B cell (primary cell): ENCODE results near the gene MAPK7. TPM values are rescaled to one million over a fixed set of nuclear protein-coding genes. Genes with fewer than 3 reads are reported as not detected.

Experiments
- ATAC-seq: fragments of 200-7000 bp; cut with Tn5 transposase; one replicate; pipeline ENCODE4 v1.10.0; 2021; ENCODE audit warnings: low read depth, mild to moderate bottlenecking, moderate number of reproducible peaks, moderate library complexity
- CTCF ChIA-PET: fragments of 350-600 bp; sonication (Branson Sonifier 250); formaldehyde crosslinking; loops from one replicate; lab custom pipeline; 2021; ENCODE audit warnings: antibody characterized with exemption, inconsistent platforms; lab: Charles Lee
- POLR2A ChIA-PET: fragments of 350-600 bp; sonication (Branson Sonifier 250); formaldehyde crosslinking; loops from one replicate; lab custom pipeline; 2021; ENCODE audit warnings: antibody characterized with exemption; lab: Charles Lee
- DNase-seq: peaks from one replicate; pipeline ENCODE4 v3.0.0; 2013
- H2AFZ ChIP-seq: 2 replicates; pipeline ENCODE4 v1.6.1; 2012; ENCODE audit warnings: mild to moderate bottlenecking, low read depth, low read length; ENCODE audit not compliant: insufficient read depth, poor library complexity, severe bottlenecking
- H3K27ac ChIP-seq, 2 donors: 1 replicate in 1 of 2; 2 replicates in 1 of 2; pipeline ENCODE4 v1.5.1; 2012 to 2013; ENCODE audit warnings: low read length in 2 of 2, mild to moderate bottlenecking in 2 of 2, moderate library complexity in 1 of 2
- H3K27me3 ChIP-seq, 4 experiments: fragments of 200-600 bp in 1 of 4; sonication (generic) in 1 of 4; replicated peaks in 1 of 4; 1 replicate in 2 of 4; 2 replicates in 2 of 4; pipeline versions ENCODE4 v1.6.1 to v1.7.0; 2013 to 2016; ENCODE audit warnings: low read length in 3 of 4, mild to moderate bottlenecking in 2 of 4, mixed read lengths in 1 of 4, moderate library complexity in 1 of 4; ENCODE audit not compliant: insufficient read depth in 4 of 4, control insufficient read depth in 3 of 4; ENCODE audit errors: control extremely low read depth in 1 of 4
- H3K36me3 ChIP-seq, 2 experiments: replicated peaks in 1 of 2; 1 replicate in 1 of 2; 2 replicates in 1 of 2; pipeline versions ENCODE4 v1.6.1 to v1.7.1; 2013; ENCODE audit warnings: low read length in 1 of 2; ENCODE audit not compliant: insufficient read depth in 2 of 2, control insufficient read depth in 1 of 2; ENCODE audit errors: control extremely low read depth in 1 of 2, extremely low read depth in 1 of 2
- H3K4me1 ChIP-seq, 2 donors: fragments of 200-600 bp in 1 of 2; sonication (generic) in 1 of 2; 1 replicate in 1 of 2; 2 replicates in 1 of 2; pipeline versions ENCODE4 v1.5.1 to v1.6.1; 2013 to 2017; ENCODE audit warnings: low read length in 2 of 2; ENCODE audit not compliant: control insufficient read depth in 2 of 2, insufficient read depth in 2 of 2
- H3K4me2 ChIP-seq: replicated peaks from 2 replicates; pipeline ENCODE3; 2012; ENCODE audit warnings: mild to moderate bottlenecking, low read depth, low read length; ENCODE audit not compliant: poor library complexity, severe bottlenecking
- H3K4me3 ChIP-seq, 5 experiments: fragments of 200-600 bp in 1 of 5; sonication (generic) in 1 of 5; 1 replicate in 3 of 5; 2 replicates in 2 of 5; pipeline versions ENCODE4 v1.5.1 to v1.7.0; 2011 to 2016; ENCODE audit warnings: low read length in 4 of 5, mild to moderate bottlenecking in 4 of 5, low read depth in 2 of 5, control low read depth in 1 of 5, moderate library complexity in 1 of 5; ENCODE audit not compliant: insufficient read depth in 1 of 5; ENCODE audit errors: control extremely low read depth in 1 of 5, extremely low read depth in 1 of 5
- H3K79me2 ChIP-seq: fragments of 200-600 bp; sonication (generic); one replicate; pipeline ENCODE4 v1.6.0; 2016; ENCODE audit warnings: low read length; ENCODE audit not compliant: control insufficient read depth, insufficient read depth
- H3K9ac ChIP-seq: fragments of 200-600 bp; sonication (generic); 2 replicates; pipeline ENCODE4 v1.6.1; 2017; ENCODE audit warnings: mild to moderate bottlenecking, low read length, moderate library complexity
- H3K9me3 ChIP-seq, 3 donors: one replicate each; pipeline versions ENCODE4 v1.6.1 to v1.7.1; 2013; ENCODE audit warnings: low read length in 2 of 3; ENCODE audit not compliant: control insufficient read depth in 2 of 3, insufficient read depth in 1 of 3; ENCODE audit errors: control extremely low read depth in 1 of 3
- H4K20me1 ChIP-seq: 2 replicates; pipeline ENCODE4 v1.6.0; 2012; ENCODE audit warnings: mild to moderate bottlenecking, low read length; ENCODE audit not compliant: insufficient read depth, control insufficient read depth, poor library complexity, severe bottlenecking
- H3K27ac Mint-ChIP-seq: one replicate; pipeline ENCODE4 v1.8.0; 2021; ENCODE audit warnings: mixed read lengths
- H3K27me3 Mint-ChIP-seq: one replicate; pipeline ENCODE4 v1.8.0; 2021; ENCODE audit warnings: mixed read lengths
- H3K4me1 Mint-ChIP-seq: one replicate; pipeline ENCODE4 v1.8.0; 2021; ENCODE audit warnings: mixed read lengths
- H3K4me3 Mint-ChIP-seq: one replicate; pipeline ENCODE4 v1.8.0; 2021; ENCODE audit warnings: mixed read lengths
- H3K9me3 Mint-ChIP-seq: one replicate; pipeline ENCODE4 v1.8.0; 2022; ENCODE audit warnings: mixed read lengths; ENCODE audit not compliant: insufficient read depth
- CTCF ChIP-seq: fragments of 200-600 bp; IDR thresholded peaks from one replicate; pipeline ENCODE4 v1.8.0; 2022; ENCODE audit warnings: antibody characterized with exemption, mild to moderate bottlenecking
- EZH2 ChIP-seq: IDR thresholded peaks from 2 replicates; pipeline ENCODE4 v1.6.1; 2012; ENCODE audit warnings: borderline replicate concordance, low read depth, mild to moderate bottlenecking, moderate library complexity, low read length; ENCODE audit not compliant: insufficient read depth, poor library complexity, severe bottlenecking
- WGBS: methylation state at CpG from one replicate; pipeline ENCODE4 v1.1.5; 2013; ENCODE audit warnings: missing lambda C conversion rate; ENCODE audit not compliant: insufficient coverage; 5-methylcytosine and 5-hydroxymethylcytosine counted together
- intact Hi-C: fragments of 100-400 bp; cut with micrococcal nuclease; formaldehyde crosslinking; loops from one replicate; pipeline ENCODE4 v1.10.0; 2022
- polyA plus RNA-seq: library from polyadenylated mRNA; depleted of rRNA; stranded (reverse); fragments of >200 nt; gene quantifications from 2 replicates; pipeline ENCODE4 v1.2.3, GENCODE V29; 2012
- total RNA-seq, 2 donors: library from RNA; stranded (reverse); fragments of 120-200 nt in 1 of 2; gene quantifications; 1 replicate in 1 of 2; 2 replicates in 1 of 2; pipeline versions ENCODE4 v1.2.3 to v1.2.4, GENCODE V29; 2013 to 2022

MAPK7 gene
- total and polyA plus RNA-seq, 2 donors (not counting 1 experiment from before 2014, with no cell fraction given) = 30.0 to 34.0 TPM

- Mint-ChIP-seq H3K27ac (peak overlapping the region; percentile 53), H3K27me3 (no peaks in the 10 kb centered on the region), H3K9me3 (no peaks in the 10 kb centered on the region), H3K4me1 (peaks cover 26% of the 10 kb centered on the region), H3K4me3 (peak overlapping the region; percentile 99)
- H3K4me3 ChIP-seq = no peak overlapping the region
- intact Hi-C loops = loop anchor here (5.0 to 10.0 kb wide), 2 partner anchors 72 to 525 kb away; partner anchors contain the start of gene PRPSAP2
- H3K36me3 ChIP-seq = peaks cover 0 to 46% of the 10 kb centered on the region in 2 experiments
- no peak for ATAC-seq
- peaks cover 13 to 17% of the 10 kb centered on the region in 2 donors for H3K4me1 ChIP-seq
- no peak overlapping the region for H3K9ac ChIP-seq
- no peak overlapping the region for H2AFZ ChIP-seq
- H4K20me1 ChIP-seq = peaks cover 12% of the 10 kb centered on the region
- no peak for DNase-seq
- peaks cover 11% of the 10 kb centered on the region for H3K79me2 ChIP-seq
- 92% methylated on average over 10 of the region's 13 CpGs for WGBS
- no peaks in the 10 kb centered on the region for H3K27me3 ChIP-seq
- ChIA-PET POLR2A (interaction anchor here (1.7 kb wide), 1 partner anchor 17 kb away, joined by 4 read pairs; the partner anchor contains the start of gene B9D1), CTCF (interaction anchor here (1.6 to 4.9 kb wide), 3 partner anchors 16 to 68 kb away, joined by 6 to 110 read pairs (median 10); partner anchors contain the start of gene B9D1)
- TF ChIP-seq EZH2 (no peak), CTCF (no peak)
- H3K9me3 ChIP-seq = no peaks in the 10 kb centered on the region
- peak overlapping the region; percentile 99 for H3K4me2 ChIP-seq
- H3K27ac ChIP-seq = no peak overlapping the region
Observed at GRCh38 chr17:19379361-19380065, 1.2 kb downstream of the MAPK7 start.
